Aorta (tissue), 5 donors: ENCODE results near the gene DCP1A. TPM values are rescaled to one million over a fixed set of nuclear protein-coding genes. Genes with fewer than 3 reads are reported as not detected.
"Not testable (repeated sequence)": the region's sequence is repeated elsewhere in the genome, so short reads cannot be mapped to it uniquely, and the experiment has no call there.

ENCODE experiments used
- ATAC-seq: fragments of 200-7000 bp; cut with Tn5 transposase; one replicate; pipeline ENCODE4 v1.9.1; 2022; ENCODE audit warnings: moderate library complexity; ENCODE audit not compliant: low FRiP score
- DNase-seq, 2 donors: peaks; one replicate each; pipeline ENCODE4 v3.0.0-alpha.2; 2020
- H3K27ac ChIP-seq, 2 donors: one replicate each; pipeline ENCODE4 v1.5.1; 2013; ENCODE audit warnings: low read length in 2 of 2, mild to moderate bottlenecking in 2 of 2, moderate library complexity in 2 of 2, control low read depth in 1 of 2, inconsistent platforms in 1 of 2, low read depth in 1 of 2
- H3K27me3 ChIP-seq, 2 donors: one replicate each; pipeline ENCODE4 v1.6.1; 2013; ENCODE audit warnings: control low read depth in 1 of 2, low read length in 1 of 2, mild to moderate bottlenecking in 1 of 2, moderate library complexity in 1 of 2; ENCODE audit not compliant: insufficient read depth in 2 of 2, control insufficient read depth in 1 of 2
- H3K36me3 ChIP-seq, 2 donors: one replicate each; pipeline ENCODE4 v1.6.1; 2013; ENCODE audit warnings: control low read depth in 1 of 2, low read length in 1 of 2, mild to moderate bottlenecking in 1 of 2; ENCODE audit not compliant: insufficient read depth in 2 of 2, control insufficient read depth in 1 of 2
- H3K4me1 ChIP-seq, 2 donors: one replicate each; pipeline ENCODE4 v1.6.1; 2013; ENCODE audit warnings: low read length in 2 of 2, control low read depth in 1 of 2, mild to moderate bottlenecking in 1 of 2, moderate library complexity in 1 of 2; ENCODE audit not compliant: insufficient read depth in 2 of 2, control insufficient read depth in 1 of 2
- H3K4me3 ChIP-seq, 2 donors: one replicate each; pipeline ENCODE4 v1.5.1; 2013; ENCODE audit warnings: low read length in 2 of 2, control low read depth in 1 of 2, mild to moderate bottlenecking in 1 of 2
- H3K9me3 ChIP-seq: one replicate; pipeline ENCODE4 v1.6.1; 2013; ENCODE audit warnings: mild to moderate bottlenecking, low read length; ENCODE audit not compliant: control insufficient read depth
- whole genome bisulfite sequencing, 2 donors: extraction: QIAGEN DNeasy Blood & Tissue Kit; methylation state at CpG; one replicate each; pipeline ENCODE4 v1.1.7; 2013; 5-methylcytosine and 5-hydroxymethylcytosine counted together
- intact Hi-C, 2 donors: fragments of 100-400 bp; cut with DNase I; formaldehyde crosslinking; loops; one replicate each; pipeline versions ENCODE4 v1.14.2 to v1.15.0; 2022
- polyA plus RNA-seq, 2 donors: library from polyadenylated mRNA; stranded (reverse); fragments of 200-250 nt; gene quantifications; one replicate each; pipeline ENCODE4 v1.2.3, GENCODE V29; 2013
- total RNA-seq, 2 donors: library from RNA; stranded (reverse); fragmentation: NEBNext Ultra II Directional; extraction: Animal tissue kit (Norgen Biotek cat#: 25700); gene quantifications; one replicate each; pipeline ENCODE4 v1.2.1, GENCODE V29; 2021
- donor health status: healthy with polysubstance abuse.
- donor health status: Bipolar disorder and iron deficiency.
- donor health status: DM: no; HTN: no; CAD: no.
- donor health status: DM: no; HTN: no; CAD: no.
- donor health status: DM: yes; HTN: yes; CAD: no.

DCP1A gene
- total and polyA plus RNA-seq, 4 donors, result 2.5 to 27.0 (median 17.6) TPM

GRCh38 chr3:53269193-53269592, 78.2 kb downstream of the DCP1A start:
- WGBS, 2 donors, result 96% methylated on average over 11 of the region's 11 CpGs

DNA sequence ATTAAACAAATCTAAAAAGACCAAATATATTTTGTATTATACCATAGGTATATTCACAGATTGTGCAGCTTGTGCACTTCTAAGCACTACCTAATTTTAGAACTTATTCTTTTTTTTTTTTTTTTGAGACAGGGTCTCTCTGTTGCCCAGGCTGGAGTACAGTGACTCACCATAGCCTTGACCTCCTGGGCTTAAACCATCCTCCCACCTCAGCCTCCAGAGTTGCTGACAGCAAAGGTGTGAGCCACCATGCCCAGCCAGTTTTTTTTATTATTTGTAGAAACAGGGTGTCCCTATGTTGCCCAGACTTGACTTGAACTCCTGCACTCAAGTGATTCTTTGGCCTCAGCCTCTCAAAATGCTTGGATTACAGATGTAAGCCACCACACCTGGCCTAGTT, 79.6 kb downstream of the DCP1A start:
- Histone ChIP-seq H3K4me1 (no peaks in the 10 kb centered on the region), H3K4me3 (no peak overlapping the region), H3K9me3 (no peaks in the 10 kb centered on the region), H3K27me3 (no peaks in the 10 kb centered on the region), H3K27ac (peak overlapping the region in 1 of 2 donors; percentile 61), H3K36me3 (no peaks in the 10 kb centered on the region)
- DNase-seq, result no peak
- no peak for ATAC-seq
- intact Hi-C loops, result no loop called here

More at GRCh38 chr3:53269193-53269592, 78.2 kb downstream of the DCP1A start:
- ATAC-seq, H3K36me3 ChIP-seq, H3K27me3 ChIP-seq, DNase-seq, H3K9me3 ChIP-seq, H3K4me1 ChIP-seq, intact Hi-C loops, H3K4me3 ChIP-seq: not testable (repeated sequence)
- peak overlapping the region in 1 of 2 donors; percentile 67 for H3K27ac ChIP-seq

DNA sequence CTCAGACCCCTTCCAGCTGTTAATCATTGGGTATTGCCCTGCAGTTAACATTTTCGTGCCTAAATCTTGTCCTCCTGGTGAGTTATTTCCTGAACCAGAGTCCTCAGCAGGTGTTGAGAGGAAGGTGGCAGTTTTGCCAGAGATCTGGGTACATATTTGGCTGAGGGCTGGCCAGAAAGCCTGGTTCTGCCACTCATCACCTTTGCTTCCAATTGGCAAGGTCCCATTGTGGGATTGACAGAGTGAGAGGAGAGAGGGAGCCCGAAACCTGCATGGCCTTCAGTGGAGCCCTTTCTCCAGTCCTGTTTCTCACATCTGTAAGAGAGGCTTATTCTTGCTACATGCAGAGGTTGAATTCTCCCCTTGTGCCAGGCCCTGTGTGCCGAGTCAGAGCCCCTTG, 82.6 kb downstream of the DCP1A start:
- H3K27ac ChIP-seq, result no peak overlapping the region
- no peaks in the 10 kb centered on the region for H3K4me1 ChIP-seq
- no peaks in the 10 kb centered on the region for H3K27me3 ChIP-seq
- H3K4me3 ChIP-seq, result no peak overlapping the region
- WGBS, 2 donors, result 55 to 65% methylated on average over 3 of the region's 3 CpGs
- no peaks in the 10 kb centered on the region for H3K36me3 ChIP-seq
- intact Hi-C loops, result no loop called here
- peak in 1 of 2 donors; percentile 9 for DNase-seq
- no peak for ATAC-seq
- H3K9me3 ChIP-seq, result no peaks in the 10 kb centered on the region

DNA sequence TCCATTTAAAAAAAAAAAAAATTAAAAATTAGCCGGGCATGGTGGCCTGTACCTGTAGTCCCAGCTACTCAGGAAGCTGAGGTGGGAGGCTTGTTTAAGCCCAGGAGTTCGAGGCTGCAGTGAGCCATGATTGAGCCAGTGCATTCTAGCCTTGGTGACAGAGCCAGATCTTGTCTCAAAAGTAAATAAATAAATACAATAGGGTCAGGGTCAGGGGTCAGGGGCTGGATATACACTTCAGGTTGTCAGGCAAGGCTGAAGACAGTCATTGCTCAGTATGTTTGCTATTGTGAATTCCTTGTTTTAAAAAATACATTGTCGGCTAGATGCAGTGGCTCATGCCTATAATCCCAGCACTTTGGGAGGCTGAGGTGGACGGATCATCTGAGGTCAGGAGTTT, 83.4 kb downstream of the DCP1A start:
- WGBS, 2 donors, result 89 to 92% methylated on average over 4 of the region's 4 CpGs
- no peaks in the 10 kb centered on the region for H3K36me3 ChIP-seq
- no peaks in the 10 kb centered on the region for H3K27me3 ChIP-seq
- H3K4me3 ChIP-seq, result no peak overlapping the region
- DNase-seq, result no peak
- ATAC-seq, result no peak
- H3K27ac ChIP-seq, result no peak overlapping the region
- H3K4me1 ChIP-seq, result no peaks in the 10 kb centered on the region
- intact Hi-C loops, result no loop called here
- H3K9me3 ChIP-seq, result no peaks in the 10 kb centered on the region

DNA sequence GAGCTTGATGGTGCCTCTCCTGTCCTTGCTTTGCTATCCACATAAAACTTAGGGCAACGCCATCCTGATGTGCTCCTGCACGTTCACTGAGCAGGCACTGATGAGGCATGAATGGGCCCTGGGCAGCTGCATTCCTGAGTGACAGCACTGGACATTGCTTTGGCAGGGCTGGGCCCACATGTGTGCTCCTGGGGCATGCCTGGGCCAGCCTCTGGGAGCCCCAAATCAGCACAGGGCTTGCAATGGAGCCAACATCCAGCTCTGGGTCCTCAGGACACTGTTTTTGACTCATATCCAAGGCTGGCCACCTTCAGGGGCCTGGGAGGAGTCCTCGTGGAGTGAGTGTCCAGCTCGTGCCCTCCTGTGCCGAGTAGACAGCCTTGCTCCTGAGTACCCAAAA, 85.6 kb downstream of the DCP1A start:
- Histone ChIP-seq H3K27me3 (no peaks in the 10 kb centered on the region), H3K4me3 (no peak overlapping the region), H3K9me3 (no peaks in the 10 kb centered on the region), H3K4me1 (no peaks in the 10 kb centered on the region), H3K36me3 (no peaks in the 10 kb centered on the region), H3K27ac (no peak overlapping the region)
- ATAC-seq (no peak), DNase-seq (peak; percentile 36 to 62)
- intact Hi-C loops, result no loop called here
- 77 to 80% methylated on average over 5 of the region's 5 CpGs for WGBS, 2 donors

DNA sequence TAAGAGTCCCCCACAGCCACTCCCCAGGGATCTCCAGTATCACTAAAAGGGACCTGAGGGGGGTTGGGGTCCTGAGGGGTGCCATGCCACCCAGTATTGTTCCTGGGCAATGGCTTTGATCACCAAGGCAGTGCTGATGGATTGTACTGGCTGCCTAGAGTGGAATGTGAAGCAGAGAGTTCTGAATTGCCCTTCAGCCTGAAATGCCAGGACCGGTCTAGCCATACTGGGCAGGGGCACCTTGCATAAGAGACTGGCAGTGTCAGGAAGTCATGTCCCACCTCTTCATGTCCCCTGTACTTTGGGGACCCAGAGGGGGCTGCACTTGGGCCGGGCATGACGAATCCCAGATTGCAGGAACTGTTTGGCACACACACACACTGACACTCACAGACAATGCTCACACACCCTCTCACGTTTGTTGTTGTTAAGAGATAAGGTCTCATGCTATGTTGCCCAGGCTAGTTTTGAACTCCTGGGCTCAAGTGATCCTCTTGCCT, 87.0 kb downstream of the DCP1A start:
- no peak for ATAC-seq

GRCh38 chr3:53259427-53260259, 87.7 kb downstream of the DCP1A start:
- Histone ChIP-seq H3K27me3 (no peaks in the 10 kb centered on the region), H3K9me3 (no peaks in the 10 kb centered on the region), H3K27ac (no peak overlapping the region), H3K4me1 (no peaks in the 10 kb centered on the region), H3K36me3 (no peaks in the 10 kb centered on the region), H3K4me3 (no peak overlapping the region)
- WGBS, 2 donors, result 83 to 85% methylated on average over 9 of the region's 9 CpGs
- DNase-seq, result peak in 1 of 2 donors; percentile 21
- intact Hi-C loops, result no loop called here
- no peak for ATAC-seq

More for the DNA sequence above, 87.0 kb downstream of the DCP1A start:
- H3K27ac ChIP-seq, result no peak overlapping the region
- no peak overlapping the region for H3K4me3 ChIP-seq
- H3K36me3 ChIP-seq, result no peaks in the 10 kb centered on the region
- H3K27me3 ChIP-seq, result no peaks in the 10 kb centered on the region
- DNase-seq, result peak in 1 of 2 donors; percentile 33
- WGBS, 2 donors, result 85 to 88% methylated on average over 4 of the region's 4 CpGs
- no peaks in the 10 kb centered on the region for H3K4me1 ChIP-seq
- intact Hi-C loops, result no loop called here
- no peaks in the 10 kb centered on the region for H3K9me3 ChIP-seq

- intact Hi-C loops, result no loop called here
- Histone ChIP-seq H3K27ac (no peak overlapping the region), H3K36me3 (no peaks in the 10 kb centered on the region), H3K4me3 (no peak overlapping the region), H3K9me3 (no peaks in the 10 kb centered on the region), H3K4me1 (no peaks in the 10 kb centered on the region), H3K27me3 (no peaks in the 10 kb centered on the region)
- WGBS, 2 donors, result 80 to 84% methylated on average over 8 of the region's 8 CpGs
- peak in 1 of 2 donors; percentile 1 for DNase-seq
- ATAC-seq, result no peak
Observed at GRCh38 chr3:53258600-53259426, 88.5 kb downstream of the DCP1A start.
